Measurements from ENCODE around the gene LAMTOR4. TPM values are rescaled to one million over a fixed set of nuclear protein-coding genes. Genes with fewer than 3 reads are reported as not detected.
A peak's percentile ranks its signal among the peaks of the same experiment; 100 is the strongest.

LAMTOR4 gene
- total and polyA plus RNA-seq, 2 of the 13 experiments (the other 11 are each of a cell fraction or from before 2014, with no cell fraction given): 115 to 118 TPM

GRCh38 chr7:100100420-100101015 is 48.2 kb upstream of the LAMTOR4 start (continued):
- TF ChIP-seq DPF2 (CRISPR knock-in tag; IDR thresholded peaks at IDR 0.05; ENCODE audit: borderline replicate concordance, low read depth): 0 out of 2 replicates have a peak, but pooled peaks have one; percentile 31
- TF ChIP-seq ZNF101 (CRISPR knock-in tag; IDR thresholded peaks at IDR 0.05; ENCODE audit: borderline replicate concordance, low read depth): 0 out of 2 replicates have a peak, but pooled peaks have one; percentile 66
- TF ChIP-seq KLF6 (CRISPR knock-in tag; IDR thresholded peaks at IDR 0.05): peak; percentile 85
- TF ChIP-seq KLF9 (CRISPR knock-in tag; IDR thresholded peaks at IDR 0.05; ENCODE audit: low read depth): peak; percentile 99
- TF ChIP-seq GPN1 (CRISPR knock-in tag; IDR thresholded peaks at IDR 0.05; ENCODE audit: borderline replicate concordance): no peak
- peak; percentile 76; the same call in 1 of the 2 replicates for TF ChIP-seq ELF4 (CRISPR knock-in tag; IDR thresholded peaks at IDR 0.05; ENCODE audit: borderline replicate concordance)
- no peak; the same call in 1 of the 2 replicates for TF ChIP-seq ZBTB26 (CRISPR knock-in tag; IDR thresholded peaks at IDR 0.05; ENCODE audit: borderline replicate concordance)
- no peak for TF ChIP-seq KAT2B (IDR thresholded peaks at IDR 0.05; ENCODE audit: borderline replicate concordance, low read depth, low read length)
- TF ChIP-seq SALL2 (CRISPR knock-in tag; IDR thresholded peaks at IDR 0.05): peak; percentile 85; the same call in 1 of the 2 replicates
- peak; percentile 69 for TF ChIP-seq ZNF18 (CRISPR knock-in tag; IDR thresholded peaks at IDR 0.05; ENCODE audit: insufficient replicate concordance)
- TF ChIP-seq GABPB1 (CRISPR knock-in tag; IDR thresholded peaks at IDR 0.05): peak; percentile 94
- TF ChIP-seq XBP1 (CRISPR knock-in tag; IDR thresholded peaks at IDR 0.05): no peak
- no peak for TF ChIP-seq ZNF414 (CRISPR knock-in tag; IDR thresholded peaks at IDR 0.05)
- TF ChIP-seq TP53 (CRISPR knock-in tag; conservative IDR thresholded peaks at IDR 0.05): no peak
- TF ChIP-seq ZFP91 (CRISPR knock-in tag; IDR thresholded peaks at IDR 0.05; ENCODE audit: borderline replicate concordance): no peak; the same call in 1 of the 2 replicates
- TF ChIP-seq ZNF746 (CRISPR knock-in tag; IDR thresholded peaks at IDR 0.05): peak; percentile 83; the same call in 1 of the 2 replicates
- no peak for TF ChIP-seq DZIP1 (CRISPR knock-in tag; IDR thresholded peaks at IDR 0.05)
- 0 out of 2 replicates have a peak, but pooled peaks have one; percentile 21 for TF ChIP-seq ZNF740 (CRISPR knock-in tag; IDR thresholded peaks at IDR 0.05)
